Measurements from ENCODE around the gene VCL.

The VCL gene

GRCh38 chr10:74044419-74044818, 46.5 kb downstream of the VCL start:
- Histone ChIP-seq H3K4me3 (ENCODE audit: low read depth in 1 of 2, low read length in 1 of 2) (no peak overlapping the region), H3K9me3 (no peaks in the 10 kb centered on the region), H3K27me3 (no peaks in the 10 kb centered on the region), H3K36me3 (peaks cover 28% of the 10 kb centered on the region), H3K4me1 (ENCODE audit: control insufficient read depth in 1 of 2, insufficient read depth in 1 of 2, low read depth in 1 of 2, low read length in 1 of 2) (peaks cover 43 to 46% of the 10 kb centered on the region in 2 experiments), H3K27ac (no peak overlapping the region)
- TF ChIP-seq CTCF (IDR thresholded peaks at IDR 0.05), result no peak

- H3K36me3 ChIP-seq, result peaks cover 28% of the 10 kb centered on the region
- TF ChIP-seq CTCF (IDR thresholded peaks at IDR 0.05), result no peak
- peak overlapping the region; percentile 76 for H3K27ac ChIP-seq
- no peak overlapping the region for H3K4me3 ChIP-seq (ENCODE audit: low read depth in 1 of 2, low read length in 1 of 2)
- no peaks in the 10 kb centered on the region for H3K27me3 ChIP-seq
- no peaks in the 10 kb centered on the region for H3K9me3 ChIP-seq
- H3K4me1 ChIP-seq (ENCODE audit: control insufficient read depth in 1 of 2, insufficient read depth in 1 of 2, low read depth in 1 of 2, low read length in 1 of 2), result peaks cover 43 to 56% of the 10 kb centered on the region in 2 experiments
These were observed 49.4 kb downstream of the VCL start for GRCh38 chr10:74047304-74047703.

- peaks cover 43 to 56% of the 10 kb centered on the region in 2 experiments for H3K4me1 ChIP-seq (ENCODE audit: control insufficient read depth in 1 of 2, insufficient read depth in 1 of 2, low read depth in 1 of 2, low read length in 1 of 2)
- no peaks in the 10 kb centered on the region for H3K27me3 ChIP-seq
- H3K9me3 ChIP-seq, result no peaks in the 10 kb centered on the region
- peak overlapping the region; percentile 76 for H3K27ac ChIP-seq
- H3K4me3 ChIP-seq (ENCODE audit: low read depth in 1 of 2, low read length in 1 of 2), result no peak overlapping the region
- no peak for TF ChIP-seq CTCF (IDR thresholded peaks at IDR 0.05)
- H3K36me3 ChIP-seq, result peaks cover 28% of the 10 kb centered on the region
These were observed 50.0 kb downstream of the VCL start for GRCh38 chr10:74047871-74048270.

GRCh38 chr10:74048433-74048832, 50.5 kb downstream of the VCL start:
- H3K4me3 ChIP-seq (ENCODE audit: low read depth in 1 of 2, low read length in 1 of 2), result no peak overlapping the region
- H3K27me3 ChIP-seq, result no peaks in the 10 kb centered on the region
- peaks cover 43 to 56% of the 10 kb centered on the region in 2 experiments for H3K4me1 ChIP-seq (ENCODE audit: control insufficient read depth in 1 of 2, insufficient read depth in 1 of 2, low read depth in 1 of 2, low read length in 1 of 2)
- peaks cover 24% of the 10 kb centered on the region for H3K36me3 ChIP-seq
- peak overlapping the region; percentile 76 for H3K27ac ChIP-seq
- no peaks in the 10 kb centered on the region for H3K9me3 ChIP-seq
- TF ChIP-seq CTCF (IDR thresholded peaks at IDR 0.05), result no peak

- H3K4me3 ChIP-seq (ENCODE audit: low read depth in 1 of 2, low read length in 1 of 2), result no peak overlapping the region
- H3K4me1 ChIP-seq (ENCODE audit: control insufficient read depth in 1 of 2, insufficient read depth in 1 of 2, low read depth in 1 of 2, low read length in 1 of 2), result peaks cover 44 to 56% of the 10 kb centered on the region in 2 experiments
- peaks cover 9% of the 10 kb centered on the region for H3K36me3 ChIP-seq
These were observed 52.0 kb downstream of the VCL start for GRCh38 chr10:74049955-74050354.

More at GRCh38 chr10:74049955-74050354, 52.0 kb downstream of the VCL start:
- Histone ChIP-seq H3K27me3 (no peaks in the 10 kb centered on the region), H3K27ac (peak overlapping the region; percentile 76), H3K9me3 (no peaks in the 10 kb centered on the region)
- TF ChIP-seq CTCF (IDR thresholded peaks at IDR 0.05), result no peak

Data from neutrophil (primary cell).